PFSK-1 (cell line): Measurements from ENCODE around the gene TMEM198. TPM values are rescaled to one million over a fixed set of nuclear protein-coding genes. Genes with fewer than 3 reads are reported as not detected.

ENCODE experiments used
- FOXP2 ChIP-seq: optimal IDR thresholded peaks from 2 replicates; pipeline ENCODE3; 2011; ENCODE audit warnings: borderline replicate concordance, control low read depth, inconsistent platforms; ENCODE audit not compliant: insufficient read depth; ENCODE audit errors: extremely low read length, extremely low read depth
- POLR2AphosphoS5 ChIP-seq: IDR thresholded peaks from 2 replicates; pipeline ENCODE4 v1.6.1; 2012; ENCODE audit warnings: low read depth, mild to moderate bottlenecking, control low read depth, low read length, moderate library complexity
- SIN3A ChIP-seq: IDR thresholded peaks from 2 replicates; pipeline ENCODE4 v1.6.1; 2012; ENCODE audit warnings: mild to moderate bottlenecking, low read length, moderate library complexity, borderline replicate concordance; ENCODE audit not compliant: insufficient read depth
- TAF1 ChIP-seq: IDR thresholded peaks from 2 replicates; pipeline ENCODE4 v1.6.1; 2012; ENCODE audit warnings: low read length, control low read depth, borderline replicate concordance; ENCODE audit not compliant: insufficient read depth
- polyA plus RNA-seq: library from polyadenylated mRNA; unstranded; fragments of >200 nt; gene quantifications from one replicate; pipeline ENCODE4 v1.2.1, GENCODE V29; 2012; ENCODE audit warnings: low read depth, missing spikeins; ENCODE audit not compliant: insufficient read length
- TF ChIP-seq, protein P1 (sequence below), 2 experiments: IDR thresholded peaks; 2 replicates each; pipeline versions ENCODE4 v1.6.1 to v1.8.0; 2011 to 2012; ENCODE audit warnings: low read depth in 2 of 2, low read length in 2 of 2, control low read depth in 1 of 2, inconsistent platforms in 1 of 2, mild to moderate bottlenecking in 1 of 2, moderate library complexity in 1 of 2; ENCODE audit not compliant: insufficient read depth in 1 of 2

The TMEM198 gene, protein sequence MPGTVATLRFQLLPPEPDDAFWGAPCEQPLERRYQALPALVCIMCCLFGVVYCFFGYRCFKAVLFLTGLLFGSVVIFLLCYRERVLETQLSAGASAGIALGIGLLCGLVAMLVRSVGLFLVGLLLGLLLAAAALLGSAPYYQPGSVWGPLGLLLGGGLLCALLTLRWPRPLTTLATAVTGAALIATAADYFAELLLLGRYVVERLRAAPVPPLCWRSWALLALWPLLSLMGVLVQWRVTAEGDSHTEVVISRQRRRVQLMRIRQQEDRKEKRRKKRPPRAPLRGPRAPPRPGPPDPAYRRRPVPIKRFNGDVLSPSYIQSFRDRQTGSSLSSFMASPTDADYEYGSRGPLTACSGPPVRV
- polyA plus RNA-seq = 1.8 TPM

DNA sequence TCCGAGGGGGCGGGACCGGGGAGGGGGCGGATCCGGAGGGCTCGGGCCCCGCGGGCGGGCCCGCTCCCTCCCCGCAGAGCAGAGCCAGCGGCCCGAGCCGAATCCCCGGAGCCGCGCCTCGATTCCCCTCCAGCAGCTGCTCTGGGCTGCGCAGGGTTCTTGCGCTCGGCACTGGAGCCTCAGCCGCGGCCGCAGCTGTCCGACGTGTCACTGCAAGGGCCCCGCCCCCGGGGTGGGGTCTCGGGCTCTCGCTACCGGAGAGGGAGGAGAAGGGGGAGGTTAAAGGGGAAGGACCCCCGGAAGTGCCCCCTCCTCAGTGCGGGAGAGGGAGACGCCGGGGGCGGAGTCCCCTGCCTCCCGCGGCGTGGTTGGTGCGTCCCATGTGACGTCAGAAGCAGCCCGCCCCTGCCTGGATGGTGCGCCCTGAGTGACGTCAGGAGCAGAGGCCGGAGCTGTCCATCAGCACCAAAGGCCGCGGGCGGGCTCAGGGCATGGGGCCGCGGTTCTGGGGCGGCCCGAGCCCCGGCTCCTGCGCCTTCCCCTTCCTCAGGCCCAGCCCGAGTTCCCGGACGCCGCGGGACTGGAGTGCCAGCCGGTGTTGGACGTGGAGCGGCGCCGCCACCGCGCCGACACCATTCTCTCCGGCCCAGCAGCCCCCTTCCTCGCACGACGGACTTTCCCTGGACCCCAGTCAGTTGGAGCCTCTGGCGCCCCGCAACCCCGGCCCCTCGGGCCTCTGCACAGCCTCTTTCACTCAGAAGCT, at the start of gene TMEM198, which contains the start of gene CHPF:
Gene TMEM198, plus strand, starts transcription at position 433 of the 763 bp plus-strand sequence. CDS start 700 bp downstream, outside the sequence.
Gene CHPF, minus strand, starts transcription at position 214 of the 763 bp plus-strand sequence. CDS start 271 bp downstream, outside the sequence.
- TF ChIP-seq FOXP2 (peak; percentile 78), TAF1 (no peak), SIN3A (no peak; the same call in 1 of the 2 replicates), POLR2AphosphoS5 (peak; percentile 68; the same call in 1 of the 2 replicates)
- TF ChIP-seq, protein P1, sequence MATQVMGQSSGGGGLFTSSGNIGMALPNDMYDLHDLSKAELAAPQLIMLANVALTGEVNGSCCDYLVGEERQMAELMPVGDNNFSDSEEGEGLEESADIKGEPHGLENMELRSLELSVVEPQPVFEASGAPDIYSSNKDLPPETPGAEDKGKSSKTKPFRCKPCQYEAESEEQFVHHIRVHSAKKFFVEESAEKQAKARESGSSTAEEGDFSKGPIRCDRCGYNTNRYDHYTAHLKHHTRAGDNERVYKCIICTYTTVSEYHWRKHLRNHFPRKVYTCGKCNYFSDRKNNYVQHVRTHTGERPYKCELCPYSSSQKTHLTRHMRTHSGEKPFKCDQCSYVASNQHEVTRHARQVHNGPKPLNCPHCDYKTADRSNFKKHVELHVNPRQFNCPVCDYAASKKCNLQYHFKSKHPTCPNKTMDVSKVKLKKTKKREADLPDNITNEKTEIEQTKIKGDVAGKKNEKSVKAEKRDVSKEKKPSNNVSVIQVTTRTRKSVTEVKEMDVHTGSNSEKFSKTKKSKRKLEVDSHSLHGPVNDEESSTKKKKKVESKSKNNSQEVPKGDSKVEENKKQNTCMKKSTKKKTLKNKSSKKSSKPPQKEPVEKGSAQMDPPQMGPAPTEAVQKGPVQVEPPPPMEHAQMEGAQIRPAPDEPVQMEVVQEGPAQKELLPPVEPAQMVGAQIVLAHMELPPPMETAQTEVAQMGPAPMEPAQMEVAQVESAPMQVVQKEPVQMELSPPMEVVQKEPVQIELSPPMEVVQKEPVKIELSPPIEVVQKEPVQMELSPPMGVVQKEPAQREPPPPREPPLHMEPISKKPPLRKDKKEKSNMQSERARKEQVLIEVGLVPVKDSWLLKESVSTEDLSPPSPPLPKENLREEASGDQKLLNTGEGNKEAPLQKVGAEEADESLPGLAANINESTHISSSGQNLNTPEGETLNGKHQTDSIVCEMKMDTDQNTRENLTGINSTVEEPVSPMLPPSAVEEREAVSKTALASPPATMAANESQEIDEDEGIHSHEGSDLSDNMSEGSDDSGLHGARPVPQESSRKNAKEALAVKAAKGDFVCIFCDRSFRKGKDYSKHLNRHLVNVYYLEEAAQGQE (IDR thresholded peaks at IDR 0.05; ENCODE audit: insufficient read depth in 1 of 2, low read depth in 2 of 2, low read length in 2 of 2) = peak; percentile 94 to 96

DNA sequence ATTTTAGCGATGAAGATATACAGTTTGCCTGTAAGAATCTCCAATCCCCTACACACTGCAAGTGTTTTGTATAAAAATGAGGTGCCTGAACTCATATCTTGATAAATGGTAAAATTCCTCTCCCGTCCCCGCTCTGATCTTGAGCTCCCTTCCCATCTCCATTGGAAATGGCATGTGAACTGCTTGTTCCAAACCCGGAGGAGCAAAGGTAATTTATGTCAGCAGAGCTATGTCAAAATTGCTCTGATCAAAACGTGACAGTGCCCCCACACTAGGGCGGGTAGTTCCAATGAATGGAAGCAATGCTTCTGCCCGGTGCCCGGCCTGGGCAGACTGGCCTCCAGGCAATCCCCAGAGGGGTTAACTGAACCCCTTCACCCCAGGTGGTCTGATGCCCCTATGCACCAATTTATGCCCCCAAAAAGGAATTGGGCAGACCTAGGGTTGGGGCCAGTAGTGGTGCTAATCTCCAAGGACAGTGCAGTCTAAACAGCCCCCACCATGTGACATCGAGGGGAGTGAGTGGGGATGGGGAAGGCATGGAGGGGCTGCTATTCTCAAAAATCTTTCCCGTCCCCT, 48.8 kb upstream of the TMEM198 start:
- TF ChIP-seq SIN3A = no peak
- no peak for TF ChIP-seq TAF1
- TF ChIP-seq, protein P1 (IDR thresholded peaks at IDR 0.05; ENCODE audit: insufficient read depth in 1 of 2, low read depth in 2 of 2, low read length in 2 of 2) = no peak
- TF ChIP-seq POLR2AphosphoS5 = no peak
- TF ChIP-seq FOXP2 = no peak

DNA sequence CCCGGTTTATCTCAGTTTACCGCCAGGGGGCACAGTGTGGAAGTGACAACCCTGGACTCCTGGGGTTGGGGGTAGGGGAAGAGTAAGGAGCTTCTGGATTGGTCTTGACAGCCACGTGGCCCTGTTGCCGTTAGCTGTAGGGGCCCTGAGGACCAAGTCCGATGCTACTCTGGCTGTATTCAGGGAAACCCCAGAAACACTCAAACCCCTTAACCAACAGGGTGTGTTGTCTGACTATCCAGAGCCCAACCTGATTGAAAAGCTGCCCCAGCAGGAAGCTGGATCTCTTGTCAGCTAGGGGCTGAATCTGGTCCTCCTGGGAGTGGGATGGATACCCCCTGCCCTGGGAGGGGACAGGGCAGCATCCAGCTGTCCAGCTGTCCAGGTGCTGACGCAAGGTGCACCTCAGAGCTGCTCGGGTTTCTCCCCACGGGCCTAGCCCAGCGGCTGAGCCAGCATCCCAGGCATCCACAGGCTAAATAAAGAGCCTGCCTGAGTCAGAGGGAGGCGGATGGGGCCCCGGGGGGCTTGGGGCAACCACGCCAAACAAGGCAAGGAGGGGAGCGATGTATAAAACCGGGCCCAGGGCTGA, 48.2 kb upstream of the TMEM198 start:
- TF ChIP-seq, protein P1 (IDR thresholded peaks at IDR 0.05; ENCODE audit: insufficient read depth in 1 of 2, low read depth in 2 of 2, low read length in 2 of 2) = no peak
- TF ChIP-seq POLR2AphosphoS5 (no peak), SIN3A (no peak)

DNA sequence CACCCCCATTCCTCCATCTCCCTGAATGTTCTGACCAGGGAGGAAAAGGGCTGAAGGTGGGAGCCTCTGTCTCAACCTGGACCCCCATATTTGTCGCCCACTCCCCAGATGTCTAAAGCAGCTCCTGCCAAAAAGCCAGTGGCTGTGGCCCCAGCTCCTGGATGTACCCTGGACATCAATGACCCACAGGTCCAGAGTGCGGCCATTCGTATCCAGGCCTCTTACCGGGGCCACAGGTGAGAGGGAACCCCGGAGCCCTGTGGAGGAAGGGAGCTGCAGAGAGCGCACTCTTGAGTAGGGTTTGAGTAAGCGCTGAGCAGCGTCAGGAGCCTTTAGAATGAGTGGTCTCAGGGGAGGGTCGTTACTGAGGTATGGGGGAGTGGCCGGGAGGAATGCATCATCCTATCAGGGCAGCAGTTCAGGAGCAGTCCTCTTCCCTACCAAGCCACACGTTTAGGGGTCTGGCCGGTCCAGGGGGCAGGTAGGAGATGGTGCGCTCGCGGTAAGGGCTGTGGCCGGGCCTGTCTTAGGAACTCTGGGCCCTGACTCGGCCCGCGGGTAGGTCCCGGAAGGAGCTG, 47.5 kb upstream of the TMEM198 start:
- TF ChIP-seq, protein P1 (IDR thresholded peaks at IDR 0.05; ENCODE audit: insufficient read depth in 1 of 2, low read depth in 2 of 2, low read length in 2 of 2) = no peak
- TF ChIP-seq TAF1 = no peak
- no peak for TF ChIP-seq SIN3A
- no peak for TF ChIP-seq POLR2AphosphoS5
- no peak for TF ChIP-seq FOXP2
